Measurements from ENCODE around the gene PAQR9. TPM values are rescaled to one million over a fixed set of nuclear protein-coding genes. Genes with fewer than 3 reads are reported as not detected.

PAQR9 gene
- total RNA-seq, 1 donor from 2014 or later: 2.5 TPM

DNA sequence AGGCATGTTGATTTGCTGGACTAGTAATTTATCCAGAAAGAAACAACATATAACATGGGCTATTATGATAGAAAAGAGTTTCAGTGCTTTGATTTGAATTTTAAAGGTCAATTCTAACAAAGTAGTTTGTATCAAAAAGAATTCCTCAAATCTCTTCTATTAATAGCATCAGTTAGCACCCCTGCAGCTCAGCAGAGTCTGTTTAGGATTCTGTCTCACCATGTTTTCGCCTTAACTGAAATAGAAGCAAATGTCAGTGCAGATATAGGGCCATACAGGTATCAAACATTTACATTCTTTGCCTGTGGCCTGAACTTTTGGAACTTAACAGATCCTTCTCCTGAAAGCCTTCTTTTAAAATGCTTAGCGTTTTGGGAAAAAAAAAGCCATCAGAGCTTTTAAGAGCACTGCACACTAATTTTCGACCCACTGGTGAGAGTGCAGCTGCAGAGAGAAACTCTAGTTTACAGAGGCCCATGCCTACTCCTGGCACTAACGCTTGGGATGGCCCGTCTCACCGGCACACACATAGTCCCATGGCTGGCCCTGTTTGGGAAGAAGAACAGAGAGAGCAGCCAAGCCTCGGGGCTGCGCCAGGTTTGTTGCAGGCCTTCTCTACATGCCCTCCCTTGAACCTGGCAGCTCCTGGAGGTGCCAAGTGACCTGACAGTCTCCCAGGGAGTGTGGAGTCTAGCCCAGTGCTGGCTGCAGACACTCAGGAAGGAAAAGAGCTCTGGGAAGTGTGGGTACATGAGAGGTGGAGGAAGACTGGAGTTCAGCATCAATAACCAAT, 9.9 kb upstream of the PAQR9 start:
- no peaks in the 10 kb centered on the region for H3K9me3 Mint-ChIP-seq (ENCODE audit: low read depth)
- H3K27me3 Mint-ChIP-seq: peaks cover 19% of the 10 kb centered on the region
- DNase-seq (ENCODE audit: low spot score, unreplicated experiment): no peak
- H3K36me3 Mint-ChIP-seq (ENCODE audit: insufficient read depth): no peaks in the 10 kb centered on the region
- no peak overlapping the region for H3K4me3 Mint-ChIP-seq (ENCODE audit: low read depth)
- H3K4me1 Mint-ChIP-seq (ENCODE audit: low read depth): peaks cover 3% of the 10 kb centered on the region
- no peak overlapping the region for H3K27ac Mint-ChIP-seq
- TF ChIP-seq, protein P1, sequence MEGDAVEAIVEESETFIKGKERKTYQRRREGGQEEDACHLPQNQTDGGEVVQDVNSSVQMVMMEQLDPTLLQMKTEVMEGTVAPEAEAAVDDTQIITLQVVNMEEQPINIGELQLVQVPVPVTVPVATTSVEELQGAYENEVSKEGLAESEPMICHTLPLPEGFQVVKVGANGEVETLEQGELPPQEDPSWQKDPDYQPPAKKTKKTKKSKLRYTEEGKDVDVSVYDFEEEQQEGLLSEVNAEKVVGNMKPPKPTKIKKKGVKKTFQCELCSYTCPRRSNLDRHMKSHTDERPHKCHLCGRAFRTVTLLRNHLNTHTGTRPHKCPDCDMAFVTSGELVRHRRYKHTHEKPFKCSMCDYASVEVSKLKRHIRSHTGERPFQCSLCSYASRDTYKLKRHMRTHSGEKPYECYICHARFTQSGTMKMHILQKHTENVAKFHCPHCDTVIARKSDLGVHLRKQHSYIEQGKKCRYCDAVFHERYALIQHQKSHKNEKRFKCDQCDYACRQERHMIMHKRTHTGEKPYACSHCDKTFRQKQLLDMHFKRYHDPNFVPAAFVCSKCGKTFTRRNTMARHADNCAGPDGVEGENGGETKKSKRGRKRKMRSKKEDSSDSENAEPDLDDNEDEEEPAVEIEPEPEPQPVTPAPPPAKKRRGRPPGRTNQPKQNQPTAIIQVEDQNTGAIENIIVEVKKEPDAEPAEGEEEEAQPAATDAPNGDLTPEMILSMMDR (IDR thresholded peaks at IDR 0.05; ENCODE audit: unreplicated experiment): no peak

DNA sequence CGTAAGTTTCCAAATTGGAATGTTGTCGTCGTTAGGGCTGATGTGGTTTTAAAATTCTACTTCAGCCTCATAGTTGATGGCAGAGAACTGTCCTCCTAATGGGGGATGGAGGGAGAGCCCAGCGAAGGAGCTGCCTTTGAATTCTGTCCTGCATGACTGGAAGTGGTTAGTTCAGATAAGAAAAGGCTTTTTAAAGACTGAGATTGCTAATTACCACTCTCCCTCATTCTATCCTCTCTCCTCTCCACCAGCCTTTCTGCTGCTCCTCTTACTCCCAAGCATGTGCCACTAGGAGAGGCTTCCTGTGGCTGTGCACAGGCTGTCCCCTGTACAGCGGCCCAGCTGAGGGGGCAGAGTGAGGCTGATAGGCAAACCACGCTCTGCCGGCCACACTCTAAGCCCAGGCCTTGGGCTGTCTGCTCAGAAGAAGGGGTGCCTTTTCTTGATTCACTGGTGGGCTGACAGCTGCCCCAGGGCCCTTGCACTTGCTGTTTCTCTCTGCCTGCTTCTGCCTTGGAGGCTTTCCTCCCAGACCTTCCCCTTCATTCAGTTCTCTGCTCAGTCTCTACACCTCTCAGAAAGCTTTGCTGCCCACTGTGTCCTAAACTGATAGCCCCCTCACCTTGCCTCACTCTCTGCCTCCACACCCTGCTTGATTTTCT, 8.7 kb upstream of the PAQR9 start:
- Mint-ChIP-seq H3K4me3 (ENCODE audit: low read depth) (no peak overlapping the region), H3K4me1 (ENCODE audit: low read depth) (peaks cover 3% of the 10 kb centered on the region), H3K9me3 (ENCODE audit: low read depth) (no peaks in the 10 kb centered on the region), H3K27me3 (peaks cover 19% of the 10 kb centered on the region), H3K36me3 (ENCODE audit: insufficient read depth) (no peaks in the 10 kb centered on the region), H3K27ac (no peak overlapping the region)
- TF ChIP-seq, protein P1 (IDR thresholded peaks at IDR 0.05; ENCODE audit: unreplicated experiment): no peak
- DNase-seq (ENCODE audit: low spot score, unreplicated experiment): no peak

DNA sequence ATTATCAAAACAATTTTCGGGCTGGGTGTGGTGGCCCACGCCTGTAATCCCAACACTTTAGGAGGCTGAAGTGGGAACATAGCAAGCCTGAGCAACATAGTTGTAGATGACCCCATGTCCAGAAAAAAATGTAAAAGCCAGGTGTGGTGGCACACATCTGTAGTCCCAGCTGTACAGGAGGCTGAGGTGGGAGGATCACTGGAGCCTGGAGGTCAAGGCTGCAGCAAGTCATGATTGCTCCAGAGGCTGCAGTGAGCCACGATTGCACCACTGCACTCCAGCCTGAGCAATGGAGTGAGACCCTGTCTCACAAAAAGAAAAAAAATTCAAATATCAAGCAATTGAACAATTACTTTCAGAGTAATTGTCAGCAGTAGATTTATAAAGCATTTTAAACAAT, 8.0 kb upstream of the PAQR9 start:
- Mint-ChIP-seq H3K36me3 (ENCODE audit: insufficient read depth) (no peaks in the 10 kb centered on the region), H3K4me1 (ENCODE audit: low read depth) (peaks cover 3% of the 10 kb centered on the region), H3K9me3 (ENCODE audit: low read depth) (no peaks in the 10 kb centered on the region), H3K27me3 (peaks cover 19% of the 10 kb centered on the region), H3K27ac (no peak overlapping the region), H3K4me3 (ENCODE audit: low read depth) (no peak overlapping the region)
- no peak for DNase-seq (ENCODE audit: low spot score, unreplicated experiment)
- TF ChIP-seq, protein P1 (IDR thresholded peaks at IDR 0.05; ENCODE audit: unreplicated experiment): no peak

DNA sequence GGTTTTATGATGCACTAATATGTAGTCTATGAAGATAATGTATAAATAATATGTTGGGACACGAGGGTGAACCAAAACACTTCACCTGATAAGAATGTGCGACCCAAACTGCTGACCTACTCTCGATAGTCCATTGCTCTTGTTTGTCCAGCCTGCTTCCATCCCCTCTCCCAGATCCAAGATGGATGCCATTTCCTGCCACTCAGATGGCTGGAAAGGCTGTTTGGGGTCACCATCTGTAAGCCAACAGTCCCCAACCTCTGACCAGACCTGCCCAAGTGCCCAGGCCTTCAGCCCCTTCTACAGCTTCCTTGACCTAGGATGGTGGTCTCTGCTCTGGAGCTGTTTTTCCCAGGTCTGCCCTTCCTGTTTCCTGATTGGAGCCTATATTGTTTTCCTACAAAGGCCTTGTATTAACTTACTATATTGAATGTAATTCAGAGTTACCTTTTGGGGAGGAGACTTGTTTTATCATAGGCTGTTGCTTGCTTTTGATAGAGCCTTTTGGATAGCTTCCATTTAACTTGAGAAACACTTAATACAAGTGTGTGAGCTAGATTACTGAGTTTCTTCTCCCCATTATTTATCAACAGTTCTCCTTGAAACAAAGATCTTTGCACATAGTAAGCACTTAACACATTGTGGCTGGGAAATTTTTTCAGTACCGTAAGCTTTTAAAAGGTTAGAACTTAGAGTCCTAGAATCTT, 5.0 kb upstream of the PAQR9 start:
- H3K36me3 Mint-ChIP-seq (ENCODE audit: insufficient read depth): no peaks in the 10 kb centered on the region
- TF ChIP-seq, protein P1 (IDR thresholded peaks at IDR 0.05; ENCODE audit: unreplicated experiment): no peak
- no peak overlapping the region for H3K4me3 Mint-ChIP-seq (ENCODE audit: low read depth)
- H3K27ac Mint-ChIP-seq: no peak overlapping the region
- no peak for DNase-seq (ENCODE audit: low spot score, unreplicated experiment)
- H3K27me3 Mint-ChIP-seq: peaks cover 24% of the 10 kb centered on the region
- no peaks in the 10 kb centered on the region for H3K9me3 Mint-ChIP-seq (ENCODE audit: low read depth)
- peaks cover 6% of the 10 kb centered on the region for H3K4me1 Mint-ChIP-seq (ENCODE audit: low read depth)

DNA sequence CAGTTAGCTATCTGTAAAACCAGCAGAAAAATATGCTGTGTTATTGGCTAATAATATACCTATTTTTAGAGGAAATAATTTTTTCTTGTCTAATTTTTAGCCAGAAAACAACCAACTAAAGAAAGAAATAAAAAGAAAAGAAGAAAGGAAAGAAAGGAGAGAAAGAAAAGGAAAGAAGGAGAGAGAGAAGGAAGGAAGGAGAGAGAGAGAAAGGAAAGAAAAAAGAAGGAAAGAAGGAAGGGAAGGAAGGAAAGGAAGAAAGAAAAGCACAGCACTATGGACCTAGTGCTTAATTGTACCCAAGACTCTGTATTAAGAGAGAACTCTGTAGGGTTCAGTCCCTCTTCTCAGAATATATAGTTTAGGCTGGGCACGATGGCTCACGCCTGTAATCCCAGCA, 3.3 kb upstream of the PAQR9 start:
- peaks cover 6% of the 10 kb centered on the region for H3K9me3 Mint-ChIP-seq (ENCODE audit: low read depth)
- no peak overlapping the region for H3K4me3 Mint-ChIP-seq (ENCODE audit: low read depth)
- H3K27me3 Mint-ChIP-seq: peaks cover 27% of the 10 kb centered on the region
- DNase-seq (ENCODE audit: low spot score, unreplicated experiment): no peak
- TF ChIP-seq, protein P1 (IDR thresholded peaks at IDR 0.05; ENCODE audit: unreplicated experiment): no peak
- peaks cover 8% of the 10 kb centered on the region for H3K4me1 Mint-ChIP-seq (ENCODE audit: low read depth)
- peaks cover 6% of the 10 kb centered on the region for H3K36me3 Mint-ChIP-seq (ENCODE audit: insufficient read depth)
- no peak overlapping the region for H3K27ac Mint-ChIP-seq

Measured in progenitor cell of endocrine pancreas (in vitro differentiated cells).